Small intestine (tissue), 16 donors: ENCODE results near the gene CNTD1. TPM values are rescaled to one million over a fixed set of nuclear protein-coding genes. Genes with fewer than 3 reads are reported as not detected.
A peak's percentile ranks its signal among the peaks of the same experiment; 100 is the strongest.

ENCODE experiments used
- DNase-seq, 2 donors: peaks; one replicate each; pipeline versions ENCODE4 v3.0.0 to v3.0.0-alpha.2; 2013
- FAIRE-seq: peaks from 2 replicates; lab custom pipeline; 2012; peaks lifted over from hg19 to GRCh38; lab: Jason Lieb, UNC
- H3K27ac ChIP-seq, 3 donors: one replicate each; pipeline ENCODE4 v1.5.1; 2013; ENCODE audit warnings: low read length in 2 of 3, mild to moderate bottlenecking in 2 of 3, control low read depth in 1 of 3, inconsistent platforms in 1 of 3, low read depth in 1 of 3, moderate library complexity in 1 of 3
- H3K27me3 ChIP-seq, 3 donors: one replicate each; pipeline ENCODE4 v1.6.1; 2013; ENCODE audit warnings: low read length in 3 of 3, inconsistent platforms in 1 of 3; ENCODE audit not compliant: control insufficient read depth in 3 of 3, insufficient read depth in 3 of 3
- H3K36me3 ChIP-seq, 3 donors: one replicate each; pipeline ENCODE4 v1.6.1; 2013; ENCODE audit warnings: low read length in 3 of 3, inconsistent platforms in 1 of 3, low read depth in 1 of 3, mild to moderate bottlenecking in 1 of 3, moderate library complexity in 1 of 3; ENCODE audit not compliant: control insufficient read depth in 3 of 3, insufficient read depth in 2 of 3
- H3K4me1 ChIP-seq, 3 donors: one replicate each; pipeline ENCODE4 v1.6.1; 2013; ENCODE audit warnings: low read length in 2 of 3, inconsistent platforms in 1 of 3, low read depth in 1 of 3, mild to moderate bottlenecking in 1 of 3, moderate library complexity in 1 of 3; ENCODE audit not compliant: control insufficient read depth in 3 of 3, insufficient read depth in 2 of 3
- H3K4me3 ChIP-seq, 3 donors: one replicate each; pipeline ENCODE4 v1.5.1; 2013; ENCODE audit warnings: low read length in 3 of 3, control low read depth in 1 of 3, inconsistent platforms in 1 of 3, low read depth in 1 of 3, mild to moderate bottlenecking in 1 of 3, moderate library complexity in 1 of 3
- H3K9me3 ChIP-seq, 2 donors: one replicate each; pipeline ENCODE4 v1.6.1; 2013; ENCODE audit warnings: low read depth in 1 of 2, low read length in 1 of 2; ENCODE audit not compliant: control insufficient read depth in 2 of 2, insufficient read depth in 1 of 2
- WGBS, 3 donors: extraction: QIAGEN DNeasy Blood & Tissue Kit; methylation state at CpG; one replicate each; pipeline ENCODE4 v1.1.7; 2013; 5-methylcytosine and 5-hydroxymethylcytosine counted together
- long read RNA-seq, 10 donors: transcript quantifications; one replicate each; lab custom pipeline, GENCODE V29; 2026
- polyA plus RNA-seq, 4 donors: library from polyadenylated mRNA; stranded (reverse) in 3 of 4; unstranded in 1 of 4; fragments of 200-250 nt in 3 of 4; fragments of 120-200 nt in 1 of 4; gene quantifications; one replicate each; pipeline versions ENCODE4 v1.2.1 to v1.2.3, GENCODE V29; 2013
- donor health status: healthy with polysubstance abuse.
- donor health status: control.
- donor health status: control.
- donor health status: Bipolar disorder and iron deficiency.
- donor health status: healthy.

Gene CNTD1, protein sequence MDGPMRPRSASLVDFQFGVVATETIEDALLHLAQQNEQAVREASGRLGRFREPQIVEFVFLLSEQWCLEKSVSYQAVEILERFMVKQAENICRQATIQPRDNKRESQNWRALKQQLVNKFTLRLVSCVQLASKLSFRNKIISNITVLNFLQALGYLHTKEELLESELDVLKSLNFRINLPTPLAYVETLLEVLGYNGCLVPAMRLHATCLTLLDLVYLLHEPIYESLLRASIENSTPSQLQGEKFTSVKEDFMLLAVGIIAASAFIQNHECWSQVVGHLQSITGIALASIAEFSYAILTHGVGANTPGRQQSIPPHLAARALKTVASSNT
- 1 to 10 TPM in 1 of 4 donors, under 1 TPM in 1, not detected in 2; 0.52 to 2.3 TPM for polyA plus RNA-seq
- long read RNA-seq, donor 1, result 0 reads
- long read RNA-seq, donor 2, result 0 reads
- long read RNA-seq, donor 3, result 0 reads
- long read RNA-seq, donor 4, result 0 reads
- long read RNA-seq, donor 5, result 0 reads
- long read RNA-seq, donor 6, result 0 reads
- long read RNA-seq, donor 7, partial matches to known transcripts, result 36 of 74 reads
- long read RNA-seq, donor 7, other reads (novel, unspliced or antisense), result 38 of 74 reads
- long read RNA-seq, donor 8, result 0 reads
- long read RNA-seq, donor 9, result 0 reads
- long read RNA-seq, donor 10, result 0 reads

DNA sequence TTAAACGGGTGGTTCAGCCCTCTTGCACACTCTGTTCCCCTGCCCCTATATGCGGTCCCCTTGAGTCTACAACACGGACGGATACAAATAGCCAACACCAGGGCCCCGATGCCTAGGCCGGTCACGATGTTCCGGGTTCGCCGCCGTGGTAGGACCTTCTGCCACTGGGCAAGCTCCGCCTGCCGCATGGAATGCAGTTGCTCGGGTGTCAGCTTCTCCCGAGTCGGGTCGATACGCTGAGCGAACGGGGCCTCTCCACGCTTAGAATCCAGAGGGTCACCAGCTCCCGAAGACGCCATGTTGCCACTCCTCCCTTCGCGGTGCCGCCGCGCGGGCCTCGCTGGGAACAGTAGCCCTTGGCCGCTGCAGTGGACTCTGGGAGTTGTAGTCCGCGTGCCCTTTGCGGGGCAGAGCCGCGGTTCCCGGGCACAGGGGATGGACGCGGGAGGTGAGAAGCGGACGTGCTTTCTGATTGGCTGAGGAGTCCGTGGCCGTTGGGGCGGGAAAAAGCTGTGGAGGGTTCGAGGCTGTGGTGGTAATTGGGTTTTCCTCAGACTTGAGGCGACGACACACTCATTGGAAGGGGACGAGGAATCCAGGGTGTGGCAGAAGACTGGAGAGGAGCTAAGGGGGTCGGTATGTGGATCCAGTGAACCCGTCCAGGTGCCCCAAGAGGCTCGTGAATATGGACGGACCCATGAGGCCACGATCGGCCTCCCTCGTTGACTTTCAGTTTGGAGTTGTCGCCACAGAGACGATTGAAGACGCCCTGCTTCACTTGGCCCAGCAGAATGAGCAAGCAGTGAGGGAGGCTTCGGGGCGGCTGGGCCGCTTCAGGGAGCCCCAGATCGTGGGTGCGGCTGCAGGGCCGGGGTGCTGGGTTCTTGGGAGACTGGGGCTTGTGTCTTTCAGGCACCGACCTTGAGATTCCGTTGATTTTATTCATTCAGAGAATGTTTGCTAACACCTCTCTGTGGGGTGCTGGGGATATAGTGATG, at the start of gene CNTD1, which contains the start of gene COA3:
Gene CNTD1, plus strand, starts transcription at position 479 of the 998 bp plus-strand sequence. Its CDS starts 207 bp downstream, at position 686.
Gene COA3, minus strand, starts transcription at position 322 of the 998 bp plus-strand sequence. Its CDS starts 23 bp downstream, at position 299.
- H3K4me3 ChIP-seq, result peak within 1 kb of the TSS; percentile 81 to 94 (median 94)
- DNase-seq (peak; percentile 88 to 94), FAIRE-seq (no peak)
- H3K9me3 ChIP-seq, result no peaks in the 10 kb centered on the region
- peaks cover 2 to 40% (median 5%) of the 10 kb centered on the region in 3 donors for H3K4me1 ChIP-seq
- 26% methylated on average over 66 of the region's 66 CpGs for WGBS, 3 donors
- peak within 1 kb of the TSS; percentile 82 to 92 (median 87) for H3K27ac ChIP-seq
- peaks cover 0 to 28% (median 0%) of the 10 kb centered on the region in 3 donors for H3K36me3 ChIP-seq
- H3K27me3 ChIP-seq, result no peaks in the 10 kb centered on the region

GRCh38 chr17:42748908-42749798, 49.5 kb upstream of the CNTD1 start:
- Histone ChIP-seq H3K9me3 (peaks cover 0 to 3% of the 10 kb centered on the region in 2 donors), H3K4me1 (peaks cover 0 to 5% (median 0%) of the 10 kb centered on the region in 3 donors), H3K27ac (peak overlapping the region in 1 of 3 donors; percentile 50), H3K27me3 (peaks cover 0 to 3% (median 0%) of the 10 kb centered on the region in 3 donors), H3K36me3 (no peaks in the 10 kb centered on the region), H3K4me3 (no peak overlapping the region)
- FAIRE-seq (no peak), DNase-seq (no peak)
- 65 to 82% (median 78%) methylated on average over 11 of the region's 11 CpGs for WGBS, 3 donors

DNA sequence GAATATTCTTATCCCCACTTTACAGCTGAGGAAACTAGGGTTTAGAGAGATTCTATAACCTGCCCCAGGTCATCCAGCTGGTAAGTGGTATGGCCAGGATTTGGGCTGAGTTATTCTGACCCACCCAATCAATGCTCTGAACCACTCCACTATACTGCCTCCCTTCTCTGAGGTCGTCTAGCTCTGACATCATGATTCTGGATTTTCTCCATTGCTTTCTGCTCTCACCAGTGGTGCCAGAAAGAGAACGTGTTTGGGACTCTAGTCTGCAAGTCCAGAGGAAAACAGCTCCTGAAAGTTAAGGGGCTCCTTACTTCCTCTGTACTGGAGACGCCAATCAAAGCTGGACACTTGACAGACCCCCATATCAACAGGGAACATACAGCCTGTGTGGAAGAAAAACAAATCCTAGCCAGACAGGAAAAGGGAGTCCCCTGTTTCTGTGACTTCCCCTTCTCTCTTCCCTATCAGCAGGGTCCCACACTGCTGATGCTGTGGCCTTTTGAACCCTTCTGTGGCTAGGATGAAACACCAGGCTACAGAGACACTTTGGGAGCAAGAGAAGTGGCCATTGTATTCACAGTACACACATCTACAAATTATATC, 47.8 kb upstream of the CNTD1 start:
- H3K27me3 ChIP-seq, result no peaks in the 10 kb centered on the region
- no peaks in the 10 kb centered on the region for H3K4me1 ChIP-seq
- no peaks in the 10 kb centered on the region for H3K9me3 ChIP-seq
- DNase-seq (no peak), FAIRE-seq (no peak)
- WGBS, 3 donors, result 36 to 57% (median 43%) methylated on average over 3 of the region's 3 CpGs
- peak overlapping the region in 1 of 3 donors; percentile 63 for H3K27ac ChIP-seq
- H3K36me3 ChIP-seq, result no peaks in the 10 kb centered on the region
- H3K4me3 ChIP-seq, result no peak overlapping the region

- H3K4me3 ChIP-seq, result no peak overlapping the region
These were observed 47.0 kb upstream of the CNTD1 start for GRCh38 chr17:42751628-42752027.

DNA sequence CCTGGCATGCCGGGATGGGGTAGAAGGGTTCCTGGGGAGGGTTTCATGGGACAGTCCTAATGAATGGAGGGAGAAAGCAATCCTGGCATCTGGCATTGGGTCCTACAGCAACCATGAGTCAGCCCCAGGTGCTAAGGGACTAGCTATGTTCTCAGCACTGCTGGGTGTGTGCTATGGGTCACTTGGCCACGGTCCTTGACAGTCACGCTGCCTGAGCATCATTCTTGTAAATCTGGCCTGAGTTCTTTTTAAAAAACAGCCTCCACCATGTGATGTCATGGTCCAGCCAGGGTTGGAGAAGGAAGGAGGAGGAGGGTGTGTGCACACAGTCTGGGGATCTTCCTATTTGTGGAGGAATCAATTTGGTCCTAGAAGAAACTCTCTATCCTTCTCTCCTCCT, 43.9 kb upstream of the CNTD1 start:
- DNase-seq, result no peak

More at GRCh38 chr17:42751628-42752027, 47.0 kb upstream of the CNTD1 start:
- no peaks in the 10 kb centered on the region for H3K9me3 ChIP-seq
- no peaks in the 10 kb centered on the region for H3K36me3 ChIP-seq
- DNase-seq, result no peak
- no peak for FAIRE-seq
- WGBS, 3 donors, result 56 to 65% (median 59%) methylated on average over 7 of the region's 7 CpGs
- H3K4me1 ChIP-seq, result no peaks in the 10 kb centered on the region
- H3K27me3 ChIP-seq, result no peaks in the 10 kb centered on the region
- H3K27ac ChIP-seq, result no peak overlapping the region

GRCh38 chr17:42759982-42760651, 38.5 kb upstream of the CNTD1 start:
- peaks cover 0 to 12% (median 3%) of the 10 kb centered on the region in 3 donors for H3K27me3 ChIP-seq
- H3K27ac ChIP-seq, result no peak overlapping the region
- no peaks in the 10 kb centered on the region for H3K36me3 ChIP-seq
- H3K4me3 ChIP-seq, result peak overlapping the region in 2 of 3 donors; percentile 50 to 57
- no peaks in the 10 kb centered on the region for H3K9me3 ChIP-seq
- peaks cover 0 to 22% (median 0%) of the 10 kb centered on the region in 3 donors for H3K4me1 ChIP-seq
- DNase-seq, result no peak
- no peak for FAIRE-seq
- 29 to 43% (median 38%) methylated on average over 11 of the region's 11 CpGs for WGBS, 3 donors

More for the DNA sequence above, 43.9 kb upstream of the CNTD1 start:
- Histone ChIP-seq H3K27ac (no peak overlapping the region), H3K9me3 (no peaks in the 10 kb centered on the region), H3K36me3 (no peaks in the 10 kb centered on the region), H3K4me3 (no peak overlapping the region), H3K27me3 (no peaks in the 10 kb centered on the region), H3K4me1 (peaks cover 0 to under 1% (median 0%) of the 10 kb centered on the region in 3 donors)
- WGBS, 3 donors, result 58 to 73% (median 69%) methylated on average over 3 of the region's 3 CpGs
- FAIRE-seq, result no peak
